Suppressor macrophage treated with lipopolysaccharide for 1 hour (primary cell): ENCODE results near the gene ZNF836.

ENCODE experiments used
- DNase-seq, 3 donors: peaks; one replicate each; pipeline ENCODE4 v3.0.0-alpha.2; 2020 to 2022

Gene ZNF836

DNA sequence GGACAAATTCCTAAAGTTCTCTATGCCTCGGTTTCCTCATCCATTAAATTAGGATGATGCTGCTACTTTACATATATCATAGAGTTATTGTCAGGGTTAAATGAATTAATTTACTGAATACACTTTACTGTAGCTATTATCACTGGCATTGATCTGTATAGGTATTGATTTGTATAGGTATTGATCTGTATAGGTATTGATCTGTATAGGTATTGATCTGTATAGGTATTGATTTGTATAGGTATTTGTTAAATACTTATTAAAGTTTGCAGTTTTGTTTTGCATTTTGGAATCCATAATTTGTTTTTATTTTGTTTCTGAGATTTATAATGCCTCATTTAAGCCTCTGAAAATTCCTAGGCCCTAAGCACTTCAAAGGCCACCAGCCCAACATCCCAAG, 16.0 kb upstream of the ZNF836 start:
- no peak for DNase-seq

DNA sequence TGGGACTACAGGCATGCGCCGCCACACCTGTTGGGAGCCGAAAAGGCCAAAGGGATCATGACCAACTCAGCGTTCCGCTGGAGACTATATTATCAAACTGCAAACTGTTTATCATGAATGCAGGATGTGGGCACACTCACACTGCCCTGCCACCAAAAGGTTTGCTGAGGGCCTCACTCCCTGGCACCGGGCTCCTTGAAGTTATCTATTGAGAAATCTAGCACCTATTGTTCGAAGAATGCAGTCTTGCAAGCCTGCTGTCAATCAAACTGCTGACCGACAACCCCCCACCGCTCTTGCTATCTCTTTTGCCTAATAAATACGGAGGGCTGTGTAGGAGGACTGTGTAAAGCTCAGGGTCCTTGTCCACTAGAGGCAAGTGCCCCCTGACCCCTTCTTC, 5.2 kb upstream of the ZNF836 start:
- DNase-seq = no peak

DNA sequence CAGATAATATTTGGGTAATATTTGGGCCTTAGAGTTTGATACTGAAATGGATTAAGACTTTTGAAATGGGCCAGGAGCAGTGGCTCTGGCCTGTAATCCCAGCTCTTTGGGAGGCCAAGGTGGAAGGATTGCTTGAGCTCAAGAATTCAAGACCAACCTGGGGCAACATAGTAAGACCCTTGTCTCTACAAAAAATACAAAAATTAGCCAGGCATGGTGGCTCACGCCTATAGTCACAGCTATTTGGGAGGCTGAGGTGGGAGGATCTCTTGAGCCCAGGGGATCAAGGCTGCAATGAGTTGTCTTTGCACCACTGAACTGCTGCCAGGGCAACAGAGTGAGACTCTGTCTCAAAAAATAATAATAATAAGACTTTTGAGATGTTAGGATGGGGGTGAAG, 926 bp upstream of the ZNF836 start:
- no peak for DNase-seq

DNA sequence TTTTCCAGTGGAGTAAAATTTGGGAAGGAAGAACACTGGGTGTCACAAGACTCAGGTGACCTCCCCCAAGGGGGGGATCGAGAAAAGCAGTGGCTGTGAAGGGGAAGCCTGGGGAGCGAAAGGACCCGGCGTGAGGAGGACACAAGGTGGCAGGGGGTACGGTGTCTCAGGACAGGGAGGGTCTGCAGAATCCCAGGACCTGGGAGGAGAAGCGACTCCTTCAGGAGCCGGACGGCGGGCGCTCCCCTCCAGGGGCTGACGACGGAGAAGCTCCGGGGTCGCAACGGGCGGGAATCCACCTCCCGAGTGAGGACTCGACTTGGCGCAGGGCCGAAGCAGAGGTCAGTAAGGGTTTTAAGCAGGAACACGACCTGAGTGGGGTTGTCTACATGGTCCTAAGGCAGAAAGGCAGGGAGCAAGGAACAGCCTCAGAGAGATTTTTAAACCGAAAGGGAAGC, 529 bp downstream of the ZNF836 start:
- peak in 1 of 3 donors; percentile 11 for DNase-seq

DNA sequence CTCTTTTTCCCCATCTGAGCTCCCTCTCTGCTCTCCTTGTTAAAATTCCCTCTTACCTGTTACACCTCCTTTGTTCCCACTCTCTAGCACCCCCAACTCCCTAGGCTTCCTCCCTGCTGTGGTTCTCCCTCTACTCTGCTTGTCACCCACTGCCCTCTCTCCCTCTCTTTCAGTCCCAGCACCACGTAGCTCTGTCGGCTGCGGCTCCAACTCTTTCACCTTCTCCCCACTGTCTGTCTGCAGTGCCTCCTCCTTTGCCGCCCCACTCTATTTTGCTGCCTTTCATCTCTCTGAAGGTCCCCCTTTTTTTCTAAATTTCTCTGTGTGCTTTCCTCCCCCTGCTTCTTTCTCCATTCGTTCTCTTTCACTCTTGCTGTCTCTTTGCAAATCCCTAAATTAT, 1.1 kb downstream of the ZNF836 start:
- no peak for DNase-seq

DNA sequence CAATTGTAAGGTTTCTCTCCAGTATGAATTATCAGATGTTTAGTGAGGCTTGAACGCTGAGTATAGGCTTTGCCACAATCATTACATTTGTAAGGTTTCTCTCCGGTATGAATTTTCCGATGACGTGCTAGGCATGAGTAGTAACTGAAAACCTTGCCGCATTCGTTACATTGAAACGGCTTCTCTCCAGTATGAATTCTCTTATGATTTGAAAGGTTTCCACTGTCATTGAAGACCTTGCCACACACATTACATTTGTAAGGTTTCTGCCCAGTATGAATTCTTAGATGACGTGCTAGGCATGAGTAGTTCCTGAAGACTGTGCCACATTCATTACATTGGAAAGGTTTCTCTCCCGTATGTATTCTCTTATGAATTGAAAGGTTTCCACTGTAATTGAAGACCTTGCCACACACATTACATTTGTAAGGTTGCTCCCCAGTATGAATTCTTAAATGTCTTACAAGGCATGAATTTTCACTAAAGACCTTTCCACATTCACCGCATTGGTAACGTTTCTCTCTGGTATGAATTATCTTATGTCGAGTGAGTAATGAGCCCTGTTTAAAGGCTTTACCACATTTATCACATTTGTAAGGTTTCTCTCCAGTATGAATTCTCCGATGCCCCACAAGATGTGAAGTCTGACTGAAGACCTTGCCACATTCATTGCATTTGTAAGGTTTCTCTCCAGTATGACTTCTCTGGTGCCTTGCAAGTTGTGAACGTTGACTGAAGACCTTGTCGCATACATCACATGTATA, 15.6 kb downstream of the ZNF836 start:
- no peak for DNase-seq

DNA sequence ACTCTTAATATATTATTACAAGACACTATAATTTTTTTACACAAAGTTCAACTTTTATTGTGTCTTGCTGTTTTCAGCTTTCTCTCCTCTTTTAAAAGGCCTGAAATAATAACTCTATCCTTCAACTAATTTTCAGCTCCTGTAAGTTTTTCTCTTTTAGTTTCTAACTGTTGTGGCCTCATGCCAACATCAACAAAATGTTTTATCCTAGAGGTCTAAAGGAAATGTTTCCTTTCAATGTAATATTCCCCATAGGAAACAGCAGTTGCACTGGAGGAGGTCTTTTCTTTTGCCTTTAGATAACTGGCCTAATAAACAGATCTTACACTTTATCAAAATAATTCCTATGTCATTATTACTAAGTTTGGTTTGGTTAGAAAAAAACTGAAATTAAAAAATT, 23.2 kb downstream of the ZNF836 start:
- no peak for DNase-seq

DNA sequence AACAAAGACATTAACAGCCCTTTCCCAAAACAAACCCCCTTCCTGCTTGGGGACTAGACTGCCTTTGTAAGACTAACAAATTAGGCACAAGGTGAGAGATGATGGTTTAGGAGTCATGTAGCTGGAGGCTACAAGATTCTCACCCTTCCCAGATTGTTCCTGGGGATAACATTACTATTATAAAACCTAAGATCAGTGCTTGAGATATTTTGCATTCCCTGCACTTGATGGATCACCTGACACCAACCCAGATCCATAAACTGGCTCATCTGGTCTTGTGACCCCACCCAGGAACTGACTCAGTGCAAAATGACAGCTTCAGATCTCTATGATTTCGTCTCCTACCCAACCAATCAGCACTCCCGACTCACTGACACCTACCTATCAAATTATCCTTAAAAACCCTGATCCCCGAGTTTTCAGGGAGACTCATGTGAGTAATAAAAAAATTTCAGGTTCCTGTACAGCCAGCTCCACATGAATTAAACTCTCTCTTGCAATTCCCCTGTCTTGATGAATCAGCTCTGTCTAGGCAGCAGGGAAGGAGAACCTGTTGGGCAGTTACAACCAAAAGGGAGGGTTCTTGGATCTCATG, 29.3 kb downstream of the ZNF836 start:
- no peak for DNase-seq

DNA sequence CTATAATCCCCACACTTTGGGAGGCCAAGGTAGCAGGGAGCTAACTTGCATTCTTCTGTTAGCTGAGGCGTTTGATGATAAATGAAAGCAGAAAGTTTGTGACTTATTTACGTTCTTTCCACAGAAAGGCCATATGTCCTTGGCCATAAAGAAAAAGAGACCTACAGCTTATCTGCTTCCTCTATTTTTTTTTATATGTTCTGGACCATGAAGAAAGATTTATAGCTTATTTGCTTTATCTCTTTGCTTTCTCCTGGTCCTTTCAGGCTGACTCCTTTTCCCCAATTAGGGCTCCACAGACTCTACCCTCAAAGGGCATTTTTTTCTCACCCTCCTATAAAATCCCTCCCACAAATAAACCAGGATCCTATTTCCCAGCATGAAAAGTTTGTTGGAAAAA, 30.2 kb downstream of the ZNF836 start:
- no peak for DNase-seq

DNA sequence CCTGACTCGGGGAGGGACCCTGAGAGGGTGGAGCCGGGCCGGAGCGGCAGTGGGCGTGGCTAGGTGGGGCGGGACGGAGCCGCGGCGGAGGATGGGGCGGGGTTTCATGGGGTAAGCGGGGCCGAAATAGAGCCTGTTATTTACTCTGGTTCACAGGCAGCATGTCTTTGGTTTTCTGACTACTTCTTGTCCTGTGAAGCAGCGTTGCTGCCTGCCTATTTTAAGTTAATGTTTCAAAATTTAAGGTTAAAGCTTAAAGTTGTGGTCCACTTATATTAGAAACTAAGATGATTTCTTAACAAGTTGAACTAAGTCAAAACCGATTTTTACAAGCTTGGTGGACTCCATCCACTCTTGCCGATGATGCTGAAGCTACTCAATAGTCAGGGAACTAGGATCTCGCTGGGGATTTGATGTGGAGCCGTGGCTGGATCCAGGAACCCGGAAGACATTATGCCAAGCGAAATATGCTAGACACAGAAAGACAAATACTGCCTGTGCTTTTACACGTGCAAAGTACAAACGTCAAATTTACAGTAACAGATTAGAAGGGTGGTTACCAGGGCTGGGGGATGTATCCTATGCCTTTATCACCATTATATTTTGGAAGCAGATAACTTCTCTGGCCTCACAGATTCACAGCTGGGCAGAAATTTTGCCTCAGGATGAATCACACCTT, 31.2 kb downstream of the ZNF836 start:
- DNase-seq = no peak

DNA sequence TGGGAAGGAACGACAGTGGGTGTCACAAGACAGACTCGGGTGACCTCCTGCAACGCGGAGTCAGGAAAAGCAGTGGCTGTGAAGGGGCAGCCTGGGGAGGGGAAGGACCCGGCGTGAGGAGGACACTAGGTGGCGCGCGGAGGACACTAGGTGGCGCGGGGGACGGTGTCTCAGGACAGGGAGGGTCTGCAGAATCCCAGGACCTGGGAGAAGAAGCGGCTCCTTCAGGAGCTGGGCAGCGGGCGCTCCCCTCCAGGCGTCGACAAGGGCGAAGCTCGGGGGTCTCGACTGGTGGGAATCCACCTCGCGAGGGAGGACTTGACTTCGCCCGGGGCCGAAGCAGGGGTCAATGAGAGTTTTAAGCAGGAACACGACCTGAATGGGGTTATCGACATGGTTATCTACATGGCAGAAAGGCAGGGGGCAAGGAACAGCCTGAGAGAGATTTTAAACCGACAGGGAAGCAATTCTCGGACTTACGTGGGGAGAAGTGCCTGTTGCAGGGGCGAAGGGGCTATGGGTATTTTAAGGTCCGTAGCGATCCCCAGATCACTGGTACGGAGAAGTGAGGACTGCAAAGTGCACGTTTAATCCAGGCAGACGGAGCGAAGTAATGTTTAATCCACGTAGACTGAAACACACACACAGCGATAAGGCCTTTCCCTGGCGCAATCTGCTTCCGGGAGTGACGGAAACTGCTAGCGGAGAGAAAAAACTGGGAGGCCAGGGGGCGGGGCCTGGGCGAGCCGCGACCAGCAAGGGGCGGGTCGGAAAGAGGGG, 32.0 kb downstream of the ZNF836 start, which contains the start of gene ZNF616:
TSS of gene ZNF616 (minus strand) at position 687 of the 780 bp plus-strand sequence. CDS start 9,426 bp downstream, outside the sequence.
- peak; percentile 96 to 99 (median 98) for DNase-seq

DNA sequence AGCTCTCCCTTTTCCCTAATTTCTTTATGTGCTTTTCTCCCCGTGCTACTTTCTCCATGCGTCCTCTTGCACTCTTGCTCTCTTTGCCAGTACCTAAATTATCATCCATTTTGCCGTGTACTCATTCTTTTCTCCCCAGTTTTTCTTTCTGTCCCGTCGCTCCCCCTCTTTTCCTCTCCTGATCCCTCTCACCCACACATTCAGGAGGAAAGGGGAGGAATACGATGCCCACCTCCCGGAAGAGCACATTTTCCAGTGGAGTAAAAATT, 32.5 kb downstream of the ZNF836 start:
- no peak for DNase-seq

DNA sequence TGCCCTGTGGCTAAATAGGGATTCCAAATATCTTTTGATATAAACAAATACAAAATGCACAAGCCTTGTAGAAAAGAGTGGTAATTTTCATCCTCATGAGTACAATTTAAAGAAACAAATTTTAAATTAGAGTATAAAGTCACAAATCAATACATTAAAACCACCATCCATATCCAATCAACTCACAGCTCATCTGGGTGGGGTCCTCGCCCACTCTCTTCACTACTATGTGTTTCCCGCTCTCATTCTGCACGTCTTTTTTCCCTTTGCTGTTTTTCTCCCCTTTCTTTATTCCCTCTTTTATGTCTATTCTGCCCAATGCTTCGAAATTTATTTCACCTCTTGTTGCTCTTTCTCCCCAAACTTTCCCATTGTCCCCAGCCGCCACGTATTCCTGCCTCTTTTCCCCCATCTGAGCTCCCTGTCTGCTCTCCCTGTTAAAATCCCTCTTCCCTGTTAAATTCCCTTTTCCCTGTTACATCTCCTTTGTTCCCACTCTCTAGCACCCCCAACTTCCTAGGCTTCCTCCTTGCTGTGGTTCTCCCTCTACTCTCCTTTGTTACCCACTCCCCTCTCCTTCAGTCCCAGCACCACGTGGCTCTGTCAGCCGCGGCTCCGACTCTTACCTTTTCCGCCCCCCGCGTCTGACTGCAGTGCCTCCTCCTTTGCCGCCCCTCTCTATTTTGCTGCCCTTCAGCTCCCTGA, 33.0 kb downstream of the ZNF836 start:
- peak in 2 of 3 donors; percentile 3 to 26 for DNase-seq

DNA sequence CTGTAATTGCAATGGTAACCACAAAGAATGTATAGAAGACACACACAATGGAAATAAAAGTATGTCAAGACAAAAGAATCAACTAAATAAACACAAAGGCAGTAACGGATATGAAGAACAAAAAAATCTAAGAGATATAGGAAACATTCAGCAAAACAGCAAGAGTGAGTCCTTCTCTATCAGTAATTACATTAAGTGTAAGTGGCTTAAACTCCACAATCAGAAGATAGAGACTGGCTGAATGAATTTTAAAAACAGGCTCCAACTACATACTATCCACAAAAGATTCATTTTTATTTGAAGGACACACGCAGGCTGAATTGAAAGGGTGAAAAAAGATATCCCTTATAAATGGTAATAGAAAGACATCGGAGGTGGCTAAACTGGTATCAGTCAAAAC, 51.1 kb downstream of the ZNF836 start:
- DNase-seq = no peak

DNA sequence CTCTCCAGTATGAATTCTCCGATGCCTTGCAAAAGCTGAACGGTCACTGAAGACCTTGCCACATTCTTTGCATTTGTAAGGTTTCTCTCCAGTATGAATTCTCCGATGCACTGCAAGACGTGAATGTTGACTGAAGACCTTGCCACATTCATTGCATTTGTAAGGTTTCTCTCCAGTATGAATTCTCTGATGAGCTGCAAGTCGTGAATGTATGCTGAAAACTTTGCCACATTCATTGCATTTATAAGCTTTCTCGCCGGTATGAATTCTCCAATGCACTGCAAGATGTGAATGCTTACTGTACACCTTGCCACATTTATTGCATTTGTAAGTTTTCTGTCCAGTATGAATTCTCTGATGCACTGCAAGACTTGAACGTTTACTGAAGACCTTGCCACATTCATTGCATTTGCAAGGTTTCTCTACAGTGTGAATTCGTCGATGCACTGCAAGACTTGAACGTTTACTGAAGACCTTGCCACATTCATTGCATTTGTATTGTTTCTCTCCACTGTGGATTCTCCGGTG, 55.8 kb downstream of the ZNF836 start:
- no peak for DNase-seq

DNA sequence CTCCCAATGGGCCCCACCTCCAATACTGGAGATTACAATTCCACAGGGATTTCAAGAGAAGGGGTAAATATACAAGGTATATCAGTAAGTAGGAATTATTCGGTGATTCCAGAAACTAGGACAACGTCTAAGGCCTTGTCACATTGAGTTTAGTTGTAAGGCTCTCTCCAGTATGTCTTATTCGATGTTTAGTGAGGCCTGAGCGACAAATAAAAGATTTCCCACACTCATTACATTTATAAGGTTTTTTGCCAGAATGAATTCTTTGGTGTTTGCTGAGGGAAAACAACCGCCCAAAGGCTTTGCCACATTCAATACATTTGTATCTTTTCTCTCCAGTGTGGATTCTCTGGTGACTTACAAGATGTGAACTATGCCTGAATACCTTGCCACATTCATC, 56.7 kb downstream of the ZNF836 start:
- no peak for DNase-seq

DNA sequence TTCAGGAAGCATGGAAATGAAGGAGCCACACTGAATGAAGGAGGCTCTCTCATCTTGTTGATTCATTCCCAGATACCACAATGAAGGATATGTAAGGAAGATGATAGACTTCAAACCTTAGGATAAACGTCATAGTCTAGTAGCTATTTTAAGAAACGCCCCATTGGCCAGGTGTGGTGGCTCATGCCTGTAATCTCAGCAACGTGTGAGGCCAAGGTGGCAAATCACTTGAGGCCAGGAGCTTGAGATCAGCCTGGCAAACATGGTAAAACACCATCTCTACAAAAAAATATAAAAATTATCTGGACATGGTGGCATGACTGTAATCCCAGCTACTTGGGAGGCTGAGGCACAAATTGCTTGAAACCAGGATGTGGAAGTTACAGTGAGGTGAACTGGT, 58.8 kb downstream of the ZNF836 start:
- DNase-seq = no peak

DNA sequence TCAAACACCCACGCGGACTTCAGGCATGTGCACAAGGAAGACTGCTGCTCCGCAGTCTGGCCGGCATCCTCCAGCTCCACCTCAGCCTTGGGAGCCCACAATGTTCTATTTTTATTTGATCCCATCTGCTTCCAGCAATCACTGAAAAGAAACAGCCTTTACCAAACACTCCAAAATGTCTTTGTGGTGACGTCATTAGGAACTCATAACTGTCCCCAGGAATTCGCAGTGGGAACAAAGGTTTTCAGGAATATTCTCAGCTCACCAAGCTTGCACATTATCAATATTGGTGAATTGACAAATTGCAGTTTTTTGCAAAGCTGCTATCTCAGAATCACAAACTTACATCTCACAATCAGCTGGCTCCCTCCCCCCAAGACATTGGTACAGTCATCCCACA, 60.6 kb downstream of the ZNF836 start:
- no peak for DNase-seq
